Activated CD4-positive, alpha-beta T cell treated with anti-CD3 and anti-CD28 coated beads, Interleukin-2, Interleukin-4, amounts not matched to agents 100 ng/mL and 50 ng/mL, durations not matched to agents 16 hours and 8 hours (primary cell): ENCODE results near the gene MAPK7.
A peak's percentile ranks its signal among the peaks of the same experiment; 100 is the strongest.
"Not testable (repeated sequence)": the region's sequence is repeated elsewhere in the genome, so short reads cannot be mapped to it uniquely, and the experiment has no call there.

ENCODE experiments used
- DNase-seq: peaks from one replicate; pipeline ENCODE4 v3.0.0-alpha.2; 2020; ENCODE audit warnings: low spot score

The MAPK7 gene

DNA sequence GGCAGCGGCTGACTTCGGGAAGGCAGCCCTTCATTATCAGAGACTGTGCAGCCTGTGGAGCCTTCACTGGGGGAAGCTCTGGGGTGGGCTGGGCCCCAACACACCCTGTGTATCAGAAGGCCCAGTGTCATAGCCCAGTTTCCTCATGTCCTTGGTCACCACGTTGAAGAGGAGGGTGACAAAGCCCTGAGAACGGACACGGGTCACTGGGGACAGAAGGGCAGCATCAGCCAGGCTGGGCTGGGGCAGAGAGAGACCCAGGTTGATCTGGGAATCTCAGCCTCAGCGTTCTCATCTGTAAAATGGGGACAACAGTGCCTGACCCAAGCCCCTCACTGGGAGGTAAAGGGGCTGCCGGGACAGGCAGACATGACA is 35.1 kb upstream of the MAPK7 start:
- no peak for DNase-seq

DNA sequence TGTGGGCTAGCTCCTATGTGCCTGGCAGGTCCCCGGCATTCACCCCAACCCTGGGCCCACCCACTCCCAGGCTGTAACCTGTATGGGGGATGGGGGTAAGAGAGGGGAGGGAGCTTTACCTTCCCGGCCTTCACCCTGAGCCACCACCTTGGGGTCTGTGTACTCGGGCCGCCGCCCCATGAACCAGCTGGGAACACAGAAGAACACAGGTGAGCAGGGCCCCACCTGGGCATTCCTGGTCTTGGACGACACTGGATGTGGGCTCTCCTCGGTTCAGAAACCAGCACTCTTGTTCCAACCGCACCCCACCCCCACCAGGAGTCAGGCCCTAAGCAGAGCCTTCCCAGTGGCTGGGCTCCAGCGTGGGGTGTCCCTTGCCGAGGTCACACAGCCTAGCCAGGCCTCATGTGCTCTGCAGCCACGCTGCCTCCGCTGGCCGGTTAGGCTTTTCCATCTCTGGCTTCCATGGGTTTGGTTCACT is 34.6 kb upstream of the MAPK7 start:
- DNase-seq, result no peak

GRCh38 chr17:19344311-19345066 is 33.8 kb upstream of the MAPK7 start:
- no peak for DNase-seq

- DNase-seq, result no peak
Measured at GRCh38 chr17:19345067-19345460, 33.2 kb upstream of the MAPK7 start.

DNA sequence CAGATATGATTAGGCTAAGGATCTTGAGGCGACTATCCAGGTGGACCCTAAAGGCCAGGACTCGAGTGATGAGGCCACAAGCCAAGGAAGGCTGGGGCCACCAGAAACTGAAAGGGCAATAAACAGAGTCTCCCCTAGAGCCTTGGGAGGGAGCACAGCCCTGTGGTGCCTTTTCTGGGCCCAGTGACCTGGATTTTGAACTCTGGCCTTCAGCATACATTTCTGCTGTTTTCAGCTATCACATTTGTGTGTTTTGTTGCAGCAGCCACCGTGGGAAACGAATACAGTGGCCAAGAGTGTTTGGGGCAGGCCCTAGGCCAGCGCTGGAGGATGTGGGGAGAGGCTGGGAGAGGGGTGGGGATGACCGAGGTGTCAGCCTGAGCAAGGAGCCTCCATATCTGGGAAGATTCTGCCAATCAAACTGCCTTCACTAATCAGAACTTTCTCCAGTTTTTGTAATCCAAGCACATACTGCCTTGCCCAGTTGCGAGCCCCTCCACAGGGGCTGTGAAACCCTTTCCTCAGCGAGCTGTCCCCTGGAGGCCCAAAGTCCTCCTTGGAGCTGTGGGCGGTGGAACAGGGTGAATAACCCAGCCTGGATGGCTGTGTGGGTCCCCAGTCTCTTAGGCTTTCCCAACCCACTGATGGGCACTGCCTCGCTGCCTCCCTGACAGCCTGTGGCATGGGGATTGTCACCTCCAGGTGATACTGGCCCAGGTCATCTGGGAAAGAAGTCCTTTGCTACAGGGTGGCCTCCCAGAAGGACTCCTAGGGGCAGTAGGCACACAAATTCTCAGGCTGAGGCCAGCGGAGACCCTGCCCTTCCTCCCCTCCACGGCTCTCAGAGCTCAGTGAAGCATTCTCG is 32.6 kb upstream of the MAPK7 start:
- DNase-seq, result no peak

GRCh38 chr17:19346351-19347255 is 31.7 kb upstream of the MAPK7 start:
- DNase-seq, result no peak

DNA sequence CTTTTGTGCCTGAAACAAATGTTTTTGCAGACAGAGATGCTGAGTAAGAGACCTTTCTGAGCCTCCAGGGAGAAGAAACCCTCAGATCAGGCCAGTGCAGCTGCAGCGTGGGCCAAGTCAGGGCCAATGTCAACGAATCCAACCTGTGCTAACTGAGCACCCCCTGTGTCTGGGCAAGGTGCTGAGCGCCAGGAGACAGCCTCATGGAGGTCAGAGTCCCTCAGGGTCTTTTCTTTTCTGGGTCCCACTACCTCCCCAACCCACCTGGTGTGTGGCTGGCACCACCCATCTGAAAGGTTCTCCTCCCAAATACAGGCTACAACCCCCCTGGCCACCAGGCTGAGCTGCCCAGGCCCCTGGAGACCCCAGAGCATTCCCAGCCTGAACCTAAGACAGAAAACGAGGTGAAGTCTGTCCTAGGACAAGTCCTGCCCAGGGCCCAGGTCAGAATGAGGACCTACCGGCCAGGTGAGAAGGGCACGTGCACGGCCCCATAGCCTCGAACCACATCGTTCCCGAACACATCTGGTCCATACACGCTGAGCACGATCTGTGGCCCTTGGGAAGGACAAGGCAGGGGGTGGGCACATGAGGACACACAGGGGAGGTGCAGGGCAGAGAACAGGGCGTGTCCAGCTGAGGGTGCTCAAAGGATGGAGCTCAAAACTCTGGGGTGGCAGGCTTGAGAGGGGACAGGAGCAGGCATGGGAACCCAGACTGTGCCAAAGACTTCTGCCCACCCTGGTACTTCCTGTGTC is 30.8 kb upstream of the MAPK7 start:
- DNase-seq, result no peak

- DNase-seq, result no peak
Measured at GRCh38 chr17:19348081-19348650, 30.1 kb upstream of the MAPK7 start.

DNA sequence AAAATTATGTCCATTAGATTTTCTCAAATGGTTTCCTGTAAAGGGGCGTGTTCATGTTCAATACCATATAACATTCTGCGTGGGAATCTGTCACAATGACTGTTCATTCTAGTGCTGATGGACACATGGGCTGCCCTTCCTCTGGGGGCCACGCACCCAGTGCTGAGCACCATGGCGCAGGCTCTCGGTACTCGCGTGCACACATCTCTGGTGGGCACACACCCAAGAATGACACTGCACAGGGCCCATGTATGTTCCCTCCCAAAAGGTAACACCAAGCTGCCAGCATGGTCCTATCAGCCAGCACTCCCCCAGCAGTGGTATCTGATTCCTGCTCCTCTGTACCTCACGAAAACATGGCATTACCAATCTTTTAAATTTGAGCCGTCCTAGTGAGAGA is 29.5 kb upstream of the MAPK7 start:
- no peak for DNase-seq

GRCh38 chr17:19353401-19353800 is 24.9 kb upstream of the MAPK7 start:
- not testable (repeated sequence) for DNase-seq

- no peak for DNase-seq
Measured at GRCh38 chr17:19354748-19355147, 23.6 kb upstream of the MAPK7 start.

DNA sequence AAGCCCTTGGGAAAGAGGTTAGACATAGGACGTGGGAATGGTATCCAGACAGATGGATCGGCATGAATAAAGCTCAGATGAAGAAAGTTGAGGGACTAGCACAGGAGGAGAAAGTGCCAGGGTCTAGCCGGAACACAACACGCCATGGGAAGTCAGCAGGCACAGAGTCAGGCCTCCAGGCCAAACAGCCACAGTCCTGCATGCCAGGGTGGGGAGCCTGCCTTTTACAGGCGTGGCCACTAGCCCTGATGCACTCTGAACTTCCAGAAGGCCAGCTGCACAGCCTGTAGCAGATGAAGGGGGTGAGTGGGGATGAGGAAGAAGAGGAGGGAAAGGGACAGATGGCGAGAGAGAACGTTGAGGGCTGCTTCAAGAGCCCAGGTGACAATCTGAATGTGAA is 20.9 kb upstream of the MAPK7 start:
- no peak for DNase-seq

DNA sequence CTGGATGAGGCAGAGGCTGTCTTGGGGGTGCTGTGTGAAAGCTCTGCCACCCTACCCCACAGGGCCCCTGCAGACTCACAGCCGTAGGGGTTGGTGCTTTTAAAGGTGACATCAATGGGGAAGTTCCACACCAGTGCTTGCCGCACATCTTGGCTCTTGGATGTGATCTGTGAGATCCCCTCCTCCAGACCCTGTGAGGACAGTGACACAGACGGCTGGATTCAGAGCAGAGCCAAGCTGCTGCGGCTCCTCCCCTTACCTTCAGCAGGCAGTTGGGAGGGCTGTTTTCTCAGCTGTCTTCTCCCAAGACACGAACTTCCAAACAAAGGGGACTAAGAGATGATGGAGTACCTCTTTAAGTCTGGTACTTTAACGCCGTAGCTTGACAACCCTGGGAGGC is 20.5 kb upstream of the MAPK7 start:
- DNase-seq, result no peak

DNA sequence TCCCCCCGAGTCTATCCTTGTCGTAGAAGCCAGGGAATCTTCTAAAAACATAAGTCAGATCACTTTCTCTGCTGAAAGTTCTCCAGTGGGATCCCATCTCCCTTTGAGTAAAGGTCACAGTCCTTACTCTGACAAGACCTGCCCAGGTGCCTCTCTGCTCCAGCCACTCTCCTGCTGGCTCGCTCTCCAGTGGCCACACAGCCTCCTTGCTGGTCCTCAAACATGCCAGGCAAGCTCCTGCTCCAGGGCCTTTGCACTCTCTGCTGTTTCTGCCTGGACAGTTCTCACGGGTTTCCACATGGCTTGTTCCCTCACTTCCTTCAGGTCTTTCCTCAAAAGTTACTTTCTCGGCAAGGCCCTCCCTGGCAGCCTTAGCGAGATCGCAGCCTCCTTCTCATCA is 19.1 kb upstream of the MAPK7 start:
- no peak for DNase-seq

DNA sequence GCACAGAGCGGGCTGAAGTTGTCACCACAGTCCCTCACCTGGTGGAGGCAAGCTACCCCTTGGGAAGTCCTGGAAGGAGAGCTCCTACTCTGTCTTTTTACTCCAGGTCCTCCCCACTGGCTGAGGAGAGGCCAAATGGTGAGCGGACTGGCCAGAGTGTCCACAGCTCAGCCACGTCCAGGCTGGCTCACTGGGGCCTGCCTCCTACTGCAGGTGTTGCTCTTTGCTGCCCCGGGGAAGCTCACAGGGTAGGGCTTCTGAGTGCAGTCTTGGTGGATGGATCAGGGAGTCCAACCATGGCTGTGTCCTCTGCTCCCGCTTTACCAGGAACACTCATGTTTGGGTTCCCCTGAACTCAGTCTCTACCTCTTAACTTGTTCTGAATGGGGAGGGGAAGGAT is 18.4 kb upstream of the MAPK7 start:
- no peak for DNase-seq

DNA sequence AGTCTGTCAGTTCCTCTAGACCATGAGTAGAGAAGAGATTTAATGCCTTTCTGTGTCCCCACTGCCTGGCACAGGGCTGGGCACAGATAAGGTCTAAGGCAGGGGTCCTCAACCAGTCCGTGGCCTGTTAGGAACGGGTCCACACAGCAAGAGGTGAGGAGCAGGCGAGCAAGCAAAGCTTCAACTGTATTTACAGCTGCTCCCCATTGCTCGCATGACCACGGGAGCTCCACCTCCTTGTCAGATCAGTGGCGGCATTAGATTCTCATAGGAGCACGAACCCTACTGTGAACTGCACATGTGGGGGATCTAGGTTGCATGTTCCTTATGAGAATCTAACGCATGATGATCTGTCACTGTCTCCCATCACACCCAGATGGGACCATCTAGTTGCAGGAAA is 17.5 kb upstream of the MAPK7 start:
- no peak for DNase-seq

DNA sequence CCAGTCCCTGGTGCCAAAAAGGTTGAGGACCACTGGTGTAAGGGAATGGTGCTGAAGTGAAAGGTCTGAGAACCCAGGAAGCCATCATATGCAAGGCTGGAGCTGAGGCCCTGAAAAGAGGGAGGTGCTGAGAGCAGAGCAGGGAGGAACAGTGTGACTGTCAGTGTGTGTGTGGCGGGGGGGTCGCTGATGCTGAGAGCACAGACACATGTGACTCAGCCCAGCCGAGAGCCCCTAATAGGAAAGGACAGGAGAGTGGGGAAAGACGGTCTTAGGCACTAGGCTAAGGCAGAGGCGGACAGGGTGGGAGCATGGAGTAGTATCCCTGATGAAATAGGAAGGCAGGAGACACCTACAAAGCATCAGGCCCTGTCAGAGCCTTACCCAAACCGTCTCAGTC is 17.0 kb upstream of the MAPK7 start:
- no peak for DNase-seq

GRCh38 chr17:19361944-19362276 is 16.4 kb upstream of the MAPK7 start:
- DNase-seq, result no peak

DNA sequence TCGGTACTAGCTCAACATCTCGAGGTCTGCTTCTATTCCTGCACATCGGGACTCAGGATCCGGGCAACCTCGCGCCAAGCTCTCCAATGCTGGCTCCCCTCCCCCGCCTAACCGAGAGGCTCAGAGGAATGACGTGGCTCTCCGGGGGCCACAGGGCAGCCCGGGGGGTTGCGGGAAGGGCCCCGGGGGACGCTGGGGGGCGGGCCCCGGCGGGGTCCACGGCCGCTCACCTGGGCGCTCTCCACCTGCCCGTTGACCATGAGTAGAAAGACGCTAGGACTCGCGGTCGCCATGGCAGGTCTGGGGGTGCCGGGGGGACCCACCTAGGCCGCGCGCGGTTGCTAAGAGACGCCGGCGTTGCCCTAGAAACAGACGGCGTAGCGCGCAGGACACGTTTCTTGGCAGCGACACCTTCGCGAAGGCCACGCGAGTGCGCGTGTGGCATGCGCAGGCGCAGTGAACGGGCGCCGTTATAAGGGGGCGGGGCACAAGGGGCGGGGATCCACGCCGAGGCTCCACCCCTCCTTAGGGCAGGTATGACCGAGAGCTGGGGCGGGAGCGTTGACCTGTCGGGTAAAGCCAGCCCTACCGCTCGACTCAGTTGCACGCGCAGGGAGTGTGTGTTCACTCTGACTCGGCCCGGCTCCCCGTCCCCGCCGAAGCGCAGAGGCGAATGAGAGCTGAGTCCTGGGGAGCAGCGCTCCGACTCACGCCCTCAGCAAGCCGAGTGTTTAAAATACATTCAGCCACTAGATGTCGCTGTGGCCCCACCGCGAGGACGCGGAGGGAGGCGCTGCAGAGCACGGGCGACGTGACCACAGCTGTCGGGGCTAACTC is 15.8 kb upstream of the MAPK7 start, which contains the start of gene B9D1:
B9D1 (minus strand) TSS at position 447 of the 837 bp plus-strand sequence; CDS start at position 293, 154 bp downstream.
- peak; percentile 91 for DNase-seq

DNA sequence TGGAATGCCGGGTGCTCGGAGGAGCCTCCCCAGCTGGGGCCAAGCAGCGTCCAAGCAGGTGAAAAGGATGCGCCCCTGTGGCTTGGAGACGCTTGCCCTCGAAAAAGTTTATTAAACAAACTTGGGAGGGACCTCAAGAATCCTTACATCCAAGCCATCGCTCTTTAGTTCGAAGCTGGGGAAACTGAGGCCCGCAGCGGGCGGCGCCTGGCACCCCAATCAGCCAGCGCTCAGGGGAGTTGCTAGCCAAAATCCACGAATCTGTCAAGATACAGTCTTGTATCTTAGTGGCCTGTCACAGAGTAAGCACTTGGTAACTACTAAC is 15.2 kb upstream of the MAPK7 start:
- no peak for DNase-seq
